HG02973 (cell line): ENCODE results near the gene ZNF521.

Source experiments
- ATAC-seq: cut with Tn5 transposase; IDR thresholded peaks from one replicate; pipeline ENCODE4 v1.9.1; 2021; ENCODE audit warnings: moderate library complexity; ENCODE audit not compliant: unreplicated experiment

The ZNF521 gene

DNA sequence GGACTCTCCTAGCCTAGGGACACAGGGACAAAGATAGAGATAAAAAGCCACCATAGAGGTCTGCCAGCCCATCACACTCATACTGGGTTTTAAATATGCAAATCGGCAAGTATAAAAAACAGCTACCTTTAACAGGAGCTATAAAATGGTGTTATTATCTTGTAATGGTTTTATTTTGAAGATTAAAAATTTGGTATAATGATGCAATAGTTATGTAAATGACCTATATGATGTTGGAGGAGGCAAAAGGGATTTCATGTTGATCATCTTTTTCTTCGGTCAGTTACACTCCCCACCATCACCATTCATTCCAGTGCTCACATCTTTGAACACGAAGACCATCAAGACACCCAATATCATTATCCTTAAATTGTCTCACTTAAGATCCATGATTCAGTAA lies 11.2 kb downstream of the ZNF521 start:
- no peak for ATAC-seq

DNA sequence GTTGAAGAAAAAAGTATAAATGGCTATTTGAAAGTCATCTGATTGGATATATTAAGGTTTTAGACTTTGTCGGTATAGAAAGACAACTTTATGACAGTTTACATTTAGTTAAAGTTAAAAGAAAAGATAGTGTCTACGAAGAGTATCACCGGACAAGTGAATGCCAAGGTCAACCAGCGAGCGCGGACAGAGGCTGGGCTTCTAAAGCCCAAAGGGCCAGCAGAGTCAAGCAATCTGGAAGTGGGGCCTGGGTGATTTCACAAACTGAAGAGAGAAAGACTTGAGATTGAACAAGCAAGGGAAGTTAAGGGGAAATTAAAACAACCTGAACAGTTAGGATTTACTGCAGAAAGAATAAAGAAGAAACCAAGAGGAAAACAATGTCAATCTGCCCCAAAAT lies 16.3 kb downstream of the ZNF521 start:
- ATAC-seq, result no peak

DNA sequence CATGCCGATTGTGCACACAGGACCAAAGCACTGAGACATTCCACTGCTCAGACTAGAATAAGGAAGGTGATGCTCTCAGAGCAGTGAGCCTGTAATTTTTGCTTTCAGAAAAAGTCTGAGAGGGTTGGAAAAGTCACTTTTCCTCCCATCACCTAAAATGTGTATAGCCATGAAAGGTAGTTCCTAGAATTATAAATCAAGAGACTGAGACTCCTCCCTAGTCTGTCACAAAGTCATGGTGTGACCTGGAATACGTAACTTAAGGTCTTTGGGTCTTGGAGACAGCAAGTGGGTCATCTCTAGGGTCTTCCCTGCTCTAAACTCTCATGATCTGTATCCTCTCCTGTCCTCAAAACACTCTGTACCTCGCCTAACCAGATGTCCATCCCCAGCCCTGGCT lies 16.9 kb downstream of the ZNF521 start:
- ATAC-seq, result no peak

DNA sequence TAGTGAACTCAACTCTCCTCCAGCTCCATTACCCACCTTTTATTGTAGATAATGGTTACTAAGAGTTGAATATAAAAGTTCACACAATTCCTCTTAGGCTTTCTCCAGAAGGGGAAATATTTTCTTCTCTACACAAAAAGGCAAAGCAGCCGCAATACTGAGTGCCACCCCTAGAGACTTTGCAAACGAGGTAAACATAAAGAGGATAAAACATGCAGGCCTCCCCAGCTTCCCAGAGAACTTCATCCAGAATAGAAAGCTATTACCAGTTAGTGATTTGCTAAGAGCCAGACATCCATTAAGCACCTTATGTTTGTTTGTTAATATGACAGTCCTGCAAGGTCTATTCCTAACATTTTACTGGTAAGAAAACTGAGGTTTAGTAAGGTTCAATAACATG lies 17.4 kb downstream of the ZNF521 start:
- no peak for ATAC-seq

DNA sequence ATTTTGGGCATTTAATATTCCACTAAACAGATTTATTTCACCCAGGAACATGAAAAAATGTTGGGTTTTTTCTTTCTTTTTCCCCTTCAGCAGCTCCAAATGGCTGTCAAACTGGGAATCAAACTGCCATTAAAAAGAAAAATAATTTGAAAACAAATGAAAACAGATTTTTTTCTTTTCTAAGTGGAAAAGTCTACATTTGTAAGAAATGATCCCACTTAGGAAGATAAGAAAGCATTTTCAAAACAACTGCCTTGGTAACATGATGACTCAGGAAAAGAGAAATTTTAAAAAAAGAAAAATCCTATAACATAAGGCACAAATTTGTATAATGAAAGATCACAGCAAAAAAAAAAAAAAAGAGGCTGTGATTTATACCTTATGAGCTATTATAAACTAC lies 20.0 kb downstream of the ZNF521 start:
- no peak for ATAC-seq

DNA sequence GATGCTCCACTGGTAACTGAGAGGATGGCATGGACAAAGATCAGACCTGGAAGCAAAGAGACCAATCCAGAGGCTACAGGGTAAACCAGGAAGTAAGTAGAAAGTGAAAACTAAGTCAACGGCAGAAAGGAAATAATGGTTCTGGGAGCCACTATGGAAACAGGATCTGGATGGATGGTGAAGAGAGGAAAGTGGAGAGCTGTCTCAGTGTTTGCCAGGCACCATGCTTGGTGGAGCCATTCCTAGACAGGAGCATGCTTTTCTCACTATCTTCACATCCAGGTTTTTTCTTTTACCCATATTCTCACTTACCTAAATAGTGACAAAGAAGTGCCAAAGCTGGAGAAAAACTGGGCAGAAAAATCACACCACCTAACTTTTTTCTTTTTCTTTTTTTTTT lies 22.2 kb downstream of the ZNF521 start:
- no peak for ATAC-seq

DNA sequence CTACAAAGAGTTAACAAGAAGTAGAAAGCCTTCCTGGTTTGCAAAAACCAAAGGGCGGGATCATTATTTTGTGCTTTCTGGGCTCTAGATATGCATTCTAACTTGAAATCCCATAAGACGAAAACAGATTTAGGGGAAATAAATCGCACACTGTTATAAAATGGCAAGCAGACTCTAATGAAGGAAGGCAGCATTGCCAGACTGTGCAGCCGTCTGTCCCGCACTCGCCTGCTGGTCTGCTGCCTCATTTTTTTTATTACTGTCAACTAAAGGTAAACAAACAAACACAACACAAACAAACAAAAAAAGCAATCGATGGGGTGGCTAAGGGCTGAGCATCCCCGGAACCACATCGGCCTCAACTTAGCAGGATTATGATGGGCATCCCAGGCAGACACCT lies 24.4 kb downstream of the ZNF521 start:
- ATAC-seq, result no peak

DNA sequence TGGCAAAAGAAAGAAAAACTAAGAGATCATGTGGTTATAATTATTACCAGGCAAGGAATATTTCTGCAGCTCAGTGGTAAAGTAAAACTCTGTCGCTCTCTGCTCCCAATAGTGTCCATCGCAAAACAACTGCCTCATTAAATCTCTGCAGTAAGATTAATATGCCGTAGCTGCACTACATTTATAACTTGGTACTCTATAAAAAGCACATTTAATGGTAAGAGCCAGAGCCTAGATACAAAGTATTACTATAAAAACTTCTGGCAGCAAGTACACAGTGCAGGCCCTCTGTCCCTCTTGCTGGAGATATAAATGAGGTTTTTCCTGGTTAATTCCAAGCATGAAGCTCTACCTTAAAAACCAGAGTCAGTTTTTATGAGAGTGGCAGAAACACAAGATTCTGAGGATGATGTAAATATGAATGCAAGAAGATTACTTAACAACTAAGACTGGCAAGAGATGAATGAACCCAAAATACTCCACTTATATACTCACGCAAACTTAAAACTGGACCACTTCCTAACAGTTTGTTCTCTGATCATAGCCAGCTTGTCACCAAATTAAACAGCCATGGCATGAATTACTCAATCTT lies 25.5 kb downstream of the ZNF521 start:
- no peak for ATAC-seq

DNA sequence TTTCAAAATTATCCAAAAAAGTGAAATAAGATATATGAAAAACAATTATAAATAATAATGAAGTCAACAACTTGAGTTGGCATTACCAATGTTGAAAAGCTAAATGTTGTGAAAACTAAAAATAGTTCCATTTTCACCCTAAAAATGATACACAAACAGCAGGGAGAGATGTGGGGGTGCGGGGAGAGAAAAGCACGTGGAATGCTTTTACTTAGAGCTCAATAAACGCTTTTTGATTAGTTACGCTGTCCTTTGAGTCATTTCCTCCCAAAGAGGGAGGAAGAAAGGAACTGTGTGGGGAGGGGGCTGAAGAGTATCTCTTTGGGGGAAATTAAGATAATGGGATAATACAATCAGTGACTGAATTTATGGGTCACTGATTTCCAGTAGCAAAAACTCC lies 29.2 kb downstream of the ZNF521 start:
- no peak for ATAC-seq

DNA sequence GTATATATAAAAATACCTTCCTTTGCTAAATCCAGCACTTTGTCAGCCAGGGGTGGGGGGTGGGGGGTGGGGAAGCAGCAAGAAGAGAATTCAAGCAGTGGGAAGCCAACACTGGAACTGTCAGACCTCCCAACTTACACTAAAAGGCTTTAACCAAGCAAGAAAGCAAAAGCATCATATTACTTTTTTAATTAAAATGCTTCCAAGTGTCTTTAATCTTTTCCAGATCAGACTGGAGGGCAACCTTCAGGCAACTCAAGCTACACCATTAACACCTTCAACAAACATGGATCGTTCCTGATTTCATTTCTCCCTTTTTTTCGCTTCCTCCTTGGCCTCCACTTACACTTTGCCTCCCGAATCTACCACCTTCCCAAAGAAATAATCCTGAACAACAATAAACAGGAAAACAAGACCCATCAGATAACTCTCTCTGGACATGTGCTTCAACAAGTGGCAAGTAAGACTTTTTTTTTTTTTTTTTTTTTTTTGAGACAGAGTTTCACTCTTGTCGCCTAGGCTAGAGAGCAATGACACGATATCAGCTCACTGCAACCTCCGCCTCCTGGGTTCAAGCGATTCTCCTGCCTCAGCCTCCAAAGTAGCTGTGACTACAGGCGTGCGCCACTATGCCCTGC lies 35.5 kb downstream of the ZNF521 start:
- no peak for ATAC-seq

DNA sequence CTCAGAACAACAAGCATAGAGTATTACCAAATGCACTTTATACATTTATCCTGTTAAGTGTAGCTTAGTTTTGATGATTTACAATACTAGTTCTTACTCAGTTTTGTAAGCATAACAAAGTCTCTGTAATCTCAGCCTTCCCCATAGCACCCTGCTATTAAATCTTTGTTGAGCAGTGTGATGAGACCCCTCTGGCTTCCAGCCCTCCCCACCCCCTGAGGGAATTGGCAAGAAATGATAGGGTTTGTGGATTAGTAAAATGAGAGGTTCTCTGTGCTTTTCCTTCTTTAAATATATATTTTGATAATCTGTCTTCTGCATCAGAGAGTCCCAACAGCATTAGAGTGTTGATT lies 37.2 kb downstream of the ZNF521 start:
- no peak for ATAC-seq

DNA sequence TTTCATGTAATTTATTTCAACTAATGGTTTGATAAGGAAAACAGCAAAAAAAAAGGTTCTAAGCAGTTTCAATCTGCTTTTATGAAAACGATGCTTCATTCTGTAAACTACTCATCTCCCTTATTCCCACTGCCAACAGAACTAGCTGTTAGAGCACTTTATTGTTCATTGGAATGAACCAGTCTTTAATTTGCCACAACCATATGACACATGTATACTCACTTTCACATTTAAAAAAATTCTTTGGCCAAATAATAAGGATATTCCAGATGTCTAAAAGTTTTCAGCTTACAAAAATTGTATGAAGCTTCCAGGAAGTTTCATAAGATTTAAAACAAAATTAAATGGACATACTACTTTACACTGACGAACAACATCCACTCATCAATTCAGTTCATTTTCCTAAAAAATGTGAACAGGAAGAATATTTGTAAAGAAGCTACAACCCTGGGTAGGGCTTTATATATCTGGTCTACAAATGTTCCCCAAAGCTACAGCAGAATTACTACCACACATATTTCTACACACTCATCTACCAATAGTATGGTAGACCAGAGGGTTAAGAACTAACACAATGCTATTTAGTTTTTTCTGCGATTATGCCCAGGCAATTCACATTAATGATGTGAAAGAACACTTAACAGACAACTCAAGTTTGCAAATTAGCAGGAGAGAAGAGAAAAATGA lies 37.7 kb downstream of the ZNF521 start:
- ATAC-seq, result no peak

DNA sequence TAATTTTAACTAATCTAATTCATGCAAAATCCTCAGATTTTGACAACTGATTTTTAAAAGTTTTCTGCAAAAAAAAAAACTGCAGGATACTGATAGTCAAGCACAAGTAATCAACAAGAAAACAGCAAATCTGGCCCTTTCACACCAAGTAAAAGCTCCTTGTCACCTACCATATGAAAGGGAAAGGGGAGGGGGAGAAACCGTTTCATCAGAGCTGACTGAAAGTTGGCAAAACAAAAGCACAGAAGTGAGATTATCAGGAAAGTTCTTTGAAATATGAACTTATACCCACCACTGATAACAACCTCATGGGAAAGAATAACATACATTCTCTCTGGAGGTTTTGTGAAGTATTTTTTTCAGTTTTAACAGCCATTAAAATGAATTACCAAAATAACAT lies 38.7 kb downstream of the ZNF521 start:
- ATAC-seq, result no peak

DNA sequence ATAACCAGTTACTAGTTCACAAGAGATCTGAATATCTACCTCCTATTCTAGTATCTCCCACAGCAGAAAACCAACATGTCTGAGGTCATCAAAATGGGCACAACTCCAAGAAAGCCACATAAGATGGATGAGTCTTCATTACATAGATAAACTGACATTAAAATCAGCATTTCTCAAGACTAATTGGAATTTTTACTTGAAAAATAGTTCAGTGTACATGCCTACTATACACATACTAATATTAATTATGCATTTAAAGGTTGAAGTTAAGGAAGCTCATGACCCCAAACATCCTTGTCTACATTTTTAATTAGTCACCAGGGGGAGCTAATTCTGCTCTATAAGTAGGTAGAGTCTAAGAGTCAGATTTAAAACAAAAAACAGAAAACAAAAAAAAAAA lies 41.9 kb downstream of the ZNF521 start:
- ATAC-seq, result no peak

DNA sequence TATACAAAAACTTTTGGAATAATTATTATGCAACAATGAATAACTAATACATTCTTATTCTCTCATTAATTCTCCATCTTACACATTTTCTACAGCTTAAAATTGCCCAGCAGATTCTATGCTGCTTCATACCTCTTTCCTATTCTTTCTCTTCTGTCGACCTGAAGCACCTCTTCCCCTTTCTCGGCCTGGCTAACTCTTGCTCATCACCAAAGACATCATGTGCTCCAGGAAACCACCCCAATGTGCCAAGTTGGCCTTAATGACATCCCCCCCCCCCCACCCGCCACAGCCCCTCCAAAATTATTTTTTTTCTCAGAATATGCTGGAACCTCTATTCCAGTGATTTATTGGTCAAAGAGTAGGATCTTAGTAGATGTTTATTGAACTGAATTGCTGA lies 43.6 kb downstream of the ZNF521 start:
- no peak for ATAC-seq

DNA sequence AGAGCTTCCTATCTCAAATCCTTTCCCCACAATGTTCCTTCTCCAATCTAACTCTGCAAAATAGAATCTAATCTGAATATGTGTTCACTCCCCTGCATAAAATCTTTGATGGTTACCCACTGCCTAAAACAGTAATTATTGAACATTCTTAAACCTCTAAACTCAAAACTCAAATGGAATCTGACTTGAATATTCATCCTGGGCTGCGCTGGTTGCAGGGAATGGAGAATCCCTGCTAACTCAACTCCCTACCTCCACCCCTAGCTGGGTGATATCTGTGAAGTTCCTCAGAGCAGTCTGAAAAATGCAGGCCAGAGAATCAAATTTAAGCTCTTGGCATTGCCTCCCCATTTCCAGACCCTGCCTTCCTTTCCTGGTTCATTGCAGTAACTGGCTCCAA lies 44.8 kb downstream of the ZNF521 start:
- ATAC-seq, result no peak

DNA sequence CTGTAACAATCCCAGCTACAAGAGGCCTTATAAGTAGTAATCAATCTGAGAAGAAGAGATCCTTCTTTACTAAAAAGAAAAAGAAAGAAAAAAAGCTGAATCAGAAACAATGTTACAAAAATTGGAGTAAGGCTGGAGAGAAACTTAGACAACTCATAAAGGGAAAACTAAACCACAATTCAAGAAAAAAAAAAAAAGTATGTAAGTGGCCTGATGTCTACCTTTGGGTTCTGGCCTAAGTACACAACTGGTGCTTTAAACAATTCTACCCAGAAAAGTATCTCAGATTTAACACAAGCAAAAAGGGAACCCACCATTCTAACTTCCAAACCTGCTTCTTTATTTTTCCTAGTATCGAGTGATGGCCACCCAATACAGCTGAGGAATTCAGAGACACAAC lies 45.3 kb downstream of the ZNF521 start:
- no peak for ATAC-seq

DNA sequence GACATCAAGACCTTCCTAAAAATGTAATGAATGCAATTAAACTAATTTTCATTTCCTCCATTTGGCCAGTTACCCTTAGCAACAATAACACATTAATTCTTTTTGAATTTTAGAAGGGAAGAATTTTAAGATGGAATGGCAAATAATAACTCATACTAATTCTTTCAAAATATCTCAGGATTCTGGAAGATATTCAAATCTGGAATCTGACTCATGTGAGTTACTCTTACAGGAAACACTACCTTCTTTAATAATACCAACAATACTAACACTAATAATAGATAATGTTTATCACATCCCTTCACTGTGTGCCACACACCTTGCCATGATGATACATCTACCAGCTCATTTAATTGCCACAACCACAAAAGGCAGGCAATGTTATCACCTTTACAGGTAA lies 46.4 kb downstream of the ZNF521 start:
- ATAC-seq, result no peak

DNA sequence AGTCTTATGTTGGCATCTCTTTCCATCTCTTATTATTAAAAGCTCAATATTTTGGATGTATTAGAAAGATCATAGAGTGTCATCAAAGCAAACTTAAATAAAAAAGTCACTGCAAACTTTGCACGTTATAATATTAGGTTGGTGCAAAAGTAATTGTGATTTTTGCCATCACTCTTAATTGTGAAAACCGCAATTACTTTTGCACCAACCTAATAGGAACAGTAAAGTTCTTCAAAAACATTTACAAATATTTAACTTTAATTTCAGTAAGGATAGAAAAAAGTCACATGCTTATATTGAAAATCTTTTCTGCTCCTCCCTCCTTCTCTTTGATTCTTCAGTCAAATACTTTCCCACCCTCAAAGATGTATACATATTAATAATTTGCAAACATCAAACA lies 51.5 kb downstream of the ZNF521 start:
- no peak for ATAC-seq

DNA sequence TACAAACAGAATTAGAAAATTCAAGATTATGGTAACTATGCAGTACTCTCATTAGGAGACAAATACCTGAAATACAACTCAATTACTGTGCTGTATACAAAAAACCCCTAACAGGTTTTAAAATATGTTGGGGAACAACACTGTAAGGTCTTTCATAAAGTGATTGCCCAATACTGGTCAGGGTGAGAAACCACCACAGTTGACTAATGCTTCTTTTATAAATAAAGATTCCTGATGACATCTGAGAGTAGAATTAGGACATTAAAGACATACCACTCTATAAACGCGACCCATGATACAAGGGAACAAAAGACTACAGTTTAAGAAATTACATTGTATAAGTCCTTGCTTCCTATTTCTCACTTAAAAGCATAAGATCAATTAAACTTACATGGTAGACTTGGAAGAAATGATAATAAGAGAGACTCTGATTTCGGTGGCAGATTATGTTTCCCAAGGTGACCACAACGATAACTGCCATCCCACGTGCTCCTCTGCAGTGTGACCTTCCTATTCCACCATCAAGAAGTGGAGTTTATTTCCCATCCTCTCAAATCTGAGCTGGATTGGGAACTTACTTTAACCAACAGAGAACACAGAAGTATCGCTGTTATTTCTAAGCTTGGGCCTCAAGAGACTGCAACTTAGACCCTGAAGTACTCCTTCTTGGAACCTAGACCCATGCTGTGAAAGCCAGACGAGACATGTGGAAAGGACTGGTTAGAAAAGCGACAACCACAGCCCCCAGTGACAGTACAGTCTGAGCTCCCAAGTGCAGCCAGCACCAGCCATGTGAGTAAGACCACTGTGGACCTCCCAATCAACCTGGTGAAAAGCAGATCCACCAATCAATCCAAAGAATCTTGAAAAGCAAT lies 52.3 kb downstream of the ZNF521 start:
- ATAC-seq, result no peak

DNA sequence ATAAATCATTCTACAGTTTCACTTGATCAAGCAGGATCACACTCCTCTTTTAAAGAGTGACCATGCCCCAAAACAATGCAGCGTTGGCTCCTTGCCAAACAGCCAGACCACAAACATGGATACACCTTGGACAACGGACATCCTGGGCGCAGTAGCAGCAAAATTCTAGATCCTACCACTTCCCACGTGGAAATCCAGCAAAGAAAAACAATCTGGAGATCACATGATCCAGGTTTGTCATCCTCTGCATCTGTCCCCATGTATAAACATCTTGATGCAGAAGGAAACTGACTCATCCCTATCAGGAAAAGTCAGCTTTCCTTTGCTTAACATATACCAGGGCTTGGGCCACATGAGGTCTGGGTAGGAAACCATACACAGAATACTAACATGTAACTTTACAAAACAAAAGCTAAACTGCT lies 53.1 kb downstream of the ZNF521 start:
- no peak for ATAC-seq

DNA sequence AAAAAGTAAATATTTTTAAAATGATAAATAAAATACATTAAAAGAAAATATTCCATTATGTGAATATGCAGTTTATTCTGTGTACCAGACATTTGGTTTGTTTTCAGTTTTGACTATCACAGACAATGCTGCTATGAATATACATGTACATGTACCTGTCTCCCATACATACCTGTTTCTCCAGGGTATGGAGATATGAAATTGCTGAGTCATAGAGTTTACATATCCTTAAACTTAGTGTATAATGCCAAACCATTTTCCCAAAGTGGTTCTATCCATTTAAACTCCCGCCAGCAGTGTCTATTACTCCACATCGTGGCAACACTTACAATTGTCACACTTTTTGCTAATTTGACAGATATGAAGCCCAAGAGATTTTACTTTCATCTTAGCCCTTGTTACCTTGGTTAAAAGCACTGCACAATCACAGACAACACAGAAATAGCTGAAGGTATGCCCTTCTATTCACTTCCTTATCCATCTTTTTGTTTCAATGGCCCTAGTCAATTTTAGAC lies 56.3 kb downstream of the ZNF521 start:
- ATAC-seq, result no peak
